ENCODE measurements around the gene GOLGA1. TPM values are rescaled to one million over a fixed set of nuclear protein-coding genes. Genes with fewer than 3 reads are reported as not detected.

GOLGA1 gene
- total and polyA plus RNA-seq, 9 of the 15 experiments (the other 6 are each of a cell fraction or from before 2014, with no cell fraction given) = 2.9 to 15.9 (median 8.5) TPM

DNA sequence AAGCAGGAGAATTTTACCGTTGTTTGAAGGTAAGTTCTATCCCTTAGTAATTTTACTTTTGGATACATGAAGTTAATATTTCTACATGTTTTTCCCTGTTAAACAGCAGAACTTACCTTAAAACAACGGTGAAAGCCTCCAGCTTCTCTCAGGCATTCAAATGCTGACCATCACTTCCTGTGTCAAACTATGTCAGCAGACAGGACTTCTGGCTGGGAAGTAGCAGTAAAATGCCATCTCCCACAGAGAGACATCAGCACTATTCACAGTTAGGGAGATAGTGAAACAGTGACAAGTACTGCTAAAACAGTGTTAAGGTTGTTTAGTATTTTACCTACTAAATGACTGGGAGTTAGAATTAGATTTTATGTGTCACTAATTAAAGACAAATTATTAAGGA is 34.2 kb upstream of the GOLGA1 start:
- DNase-seq (ENCODE audit: extremely low read depth in 1 of 4, low spot score in 3 of 4) (no peak), ATAC-seq (no peak), FAIRE-seq (no peak)
- in situ Hi-C loops (cut with MboI) (no loop called here), intact Hi-C loops (cut with micrococcal nuclease) (no loop called here)
- Histone ChIP-seq H3K9me1 (ENCODE audit: control insufficient read depth, insufficient read depth, low read length) (no peaks in the 10 kb centered on the region), H3K36me3 (ENCODE audit: control insufficient read depth, insufficient read depth, low read length) (peaks cover 35% of the 10 kb centered on the region), H3K27me3 (ENCODE audit: control insufficient read depth in 2 of 2, insufficient read depth in 2 of 2, low read length in 2 of 2) (no peaks in the 10 kb centered on the region), H3K4me1 (replicated peaks in 1 of 2; ENCODE audit: control insufficient read depth in 2 of 2, insufficient read depth in 2 of 2, low read length in 2 of 2) (no peaks in the 10 kb centered on the region; a peak in 1 of 5 replicates), H3K9ac (ENCODE audit: insufficient read depth in 1 of 2, low read depth in 2 of 2, low read length in 2 of 2) (no peak overlapping the region), H3K4me2 (ENCODE audit: insufficient read depth, low read length) (no peak overlapping the region), H3K27ac (ENCODE audit: extremely low read depth, low read depth, low read length) (no peak overlapping the region), H2AFZ (ENCODE audit: low read depth, low read length) (no peak overlapping the region), H3K9me3 (replicated peaks; ENCODE audit: control insufficient read depth, insufficient read depth, low read depth, low read length) (peaks cover 4% of the 10 kb centered on the region; the same call in 1 of the 2 replicates), H3K79me2 (ENCODE audit: control insufficient read depth, insufficient read depth, low read length) (no peaks in the 10 kb centered on the region), H3K4me3 (no peak overlapping the region), H4K20me1 (replicated peaks; ENCODE audit: control insufficient read depth, insufficient read depth, low read length) (no peaks in the 10 kb centered on the region)
- TF ChIP-seq GABPA (tag; conservative IDR thresholded peaks at IDR 0.05; ENCODE audit: low read depth) (no peak), KHSRP (IDR thresholded peaks at IDR 0.05) (no peak), PPARD (CRISPR knock-in tag; IDR thresholded peaks at IDR 0.05) (no peak), KLF13 (tag; IDR thresholded peaks at IDR 0.05; ENCODE audit: borderline replicate concordance, low read depth) (no peak), SIN3B (IDR thresholded peaks at IDR 0.05; ENCODE audit: low read depth) (no peak), LARP7 (IDR thresholded peaks at IDR 0.05) (no peak), MEIS2 (IDR thresholded peaks at IDR 0.05; ENCODE audit: partially characterized antibody) (no peak), ZNF778 (CRISPR knock-in tag; IDR thresholded peaks at IDR 0.05) (no peak)
- TF ChIP-seq, protein P1, sequence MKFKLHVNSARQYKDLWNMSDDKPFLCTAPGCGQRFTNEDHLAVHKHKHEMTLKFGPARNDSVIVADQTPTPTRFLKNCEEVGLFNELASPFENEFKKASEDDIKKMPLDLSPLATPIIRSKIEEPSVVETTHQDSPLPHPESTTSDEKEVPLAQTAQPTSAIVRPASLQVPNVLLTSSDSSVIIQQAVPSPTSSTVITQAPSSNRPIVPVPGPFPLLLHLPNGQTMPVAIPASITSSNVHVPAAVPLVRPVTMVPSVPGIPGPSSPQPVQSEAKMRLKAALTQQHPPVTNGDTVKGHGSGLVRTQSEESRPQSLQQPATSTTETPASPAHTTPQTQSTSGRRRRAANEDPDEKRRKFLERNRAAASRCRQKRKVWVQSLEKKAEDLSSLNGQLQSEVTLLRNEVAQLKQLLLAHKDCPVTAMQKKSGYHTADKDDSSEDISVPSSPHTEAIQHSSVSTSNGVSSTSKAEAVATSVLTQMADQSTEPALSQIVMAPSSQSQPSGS (CRISPR knock-in tag; IDR thresholded peaks at IDR 0.05) = no peak
- ChIA-PET CTCF (ENCODE audit: low intra/inter-chr PET ratio) (no interaction called here), POLR2A (interaction anchor here (0.6 kb wide), 1 partner anchor 102 kb away, joined by 4 read pairs; no protein-coding TSS in a partner anchor)
- 74% methylated on average over 2 of the region's 2 CpGs for WGBS (ENCODE audit: insufficient coverage, low coverage, missing lambda C conversion rate)
- no TSS peak for BruUV-seq (replicated peaks)
